ENCODE data around the gene ICAM5.
"Not testable (repeated sequence)": the region's sequence is repeated elsewhere in the genome, so short reads cannot be mapped to it uniquely, and the experiment has no call there.

The ICAM5 gene

DNA sequence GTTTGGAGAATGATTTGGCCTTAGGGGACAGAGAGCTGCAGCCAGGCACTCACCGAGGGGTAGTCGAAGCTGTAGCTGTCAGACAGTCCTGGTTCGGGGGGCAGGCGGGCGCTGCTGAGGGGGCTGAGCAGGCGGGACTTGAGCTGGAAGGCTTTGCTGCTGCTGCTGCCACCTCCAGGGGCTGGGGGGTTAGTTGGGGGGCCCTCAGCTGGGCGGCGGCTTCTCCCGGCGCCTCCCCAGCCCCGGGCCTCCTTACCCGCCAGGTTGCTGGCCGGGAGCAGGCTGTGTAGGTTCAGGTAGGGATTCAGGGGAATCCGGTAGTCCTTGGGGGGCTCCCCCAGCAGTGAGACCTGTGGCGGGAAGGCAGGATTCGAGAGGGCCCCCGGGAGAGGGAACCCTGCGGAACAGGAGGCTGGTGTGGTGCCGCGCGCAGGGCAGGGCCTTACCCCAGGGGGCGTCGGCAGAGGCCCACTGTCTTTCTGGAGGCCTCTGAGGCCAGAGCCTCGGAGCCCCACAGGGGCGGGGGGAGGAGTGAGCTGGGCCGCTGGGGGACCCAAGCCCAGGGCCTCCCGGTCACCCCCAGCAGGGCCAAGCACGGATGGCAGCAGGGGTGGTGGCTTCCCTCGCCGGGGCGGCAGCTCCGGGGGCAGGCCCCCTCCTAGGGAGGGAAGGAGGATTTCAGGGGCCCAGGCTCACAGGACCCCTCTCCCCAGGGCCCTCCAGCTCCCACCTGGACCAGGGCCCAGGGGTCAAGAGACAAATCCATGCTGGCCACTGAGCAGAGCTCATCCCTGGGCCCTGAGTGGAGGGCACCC is 31.1 kb downstream of the ICAM5 start:
- no peak for DNase-seq (ENCODE audit: low read depth)

DNA sequence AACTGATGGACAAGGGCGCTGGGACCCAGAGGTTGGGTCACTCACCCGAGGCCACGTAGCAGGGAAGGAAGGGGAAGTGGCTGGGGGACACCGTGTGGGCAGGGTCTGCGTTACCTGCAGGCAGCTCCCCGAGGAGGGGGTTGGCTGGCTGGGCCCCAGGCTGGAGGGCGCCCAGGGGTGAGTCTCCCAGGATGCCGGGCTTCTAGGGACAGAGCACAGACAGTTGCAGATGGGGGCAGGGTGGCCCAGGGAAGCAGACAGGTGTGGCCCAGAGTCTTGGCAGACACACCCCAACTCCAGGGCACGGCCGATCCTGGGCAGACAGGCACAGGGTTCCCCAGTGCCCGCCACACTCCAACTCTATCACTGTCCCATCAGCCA is 31.7 kb downstream of the ICAM5 start:
- no peak for DNase-seq (ENCODE audit: low read depth)

DNA sequence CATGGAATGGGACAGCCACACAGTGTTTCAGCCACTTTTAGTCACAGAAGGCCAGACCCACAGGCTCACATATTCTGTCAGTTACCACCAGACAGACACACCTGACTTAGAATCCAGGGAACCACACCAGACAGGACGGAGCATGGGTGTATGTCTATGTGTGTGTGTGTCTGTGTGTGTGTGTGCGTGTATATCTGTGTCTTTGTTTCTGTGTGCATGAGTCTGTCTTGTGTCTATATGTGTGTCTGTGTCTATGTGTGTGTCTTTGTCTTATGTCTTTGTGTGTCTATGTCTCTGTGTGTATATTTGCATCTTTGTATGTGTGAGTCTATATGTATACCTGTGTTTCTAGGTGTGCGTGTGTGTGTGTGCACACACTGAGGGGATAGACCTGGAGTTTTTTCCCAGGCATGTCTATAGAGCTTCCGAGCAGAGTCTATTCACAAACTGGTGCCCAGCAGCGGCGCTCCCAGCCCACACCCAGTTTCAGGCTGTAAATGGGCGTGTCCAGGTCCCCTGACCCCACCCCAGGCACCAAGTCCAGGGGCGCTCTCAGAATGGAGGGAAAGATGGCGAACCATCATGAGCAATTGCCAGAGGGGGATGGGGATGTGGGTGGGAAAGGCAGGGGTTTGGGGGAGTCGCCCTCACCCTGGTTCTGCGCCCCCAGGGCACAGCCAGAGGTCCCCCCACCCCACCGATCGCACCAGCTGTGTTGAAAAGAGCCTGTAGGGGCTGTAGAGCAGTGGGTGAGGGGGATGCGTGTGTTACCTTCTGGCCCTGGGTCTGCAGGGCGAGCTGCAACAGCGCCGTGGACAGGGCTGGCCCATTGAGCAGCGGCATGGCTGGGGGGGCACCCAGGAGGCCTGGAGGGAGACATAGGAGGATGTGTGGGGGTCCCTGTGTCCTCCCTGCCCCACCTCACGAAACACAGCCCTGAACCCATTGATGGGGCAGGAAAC is 32.4 kb downstream of the ICAM5 start:
- DNase-seq (ENCODE audit: low read depth) = no peak

DNA sequence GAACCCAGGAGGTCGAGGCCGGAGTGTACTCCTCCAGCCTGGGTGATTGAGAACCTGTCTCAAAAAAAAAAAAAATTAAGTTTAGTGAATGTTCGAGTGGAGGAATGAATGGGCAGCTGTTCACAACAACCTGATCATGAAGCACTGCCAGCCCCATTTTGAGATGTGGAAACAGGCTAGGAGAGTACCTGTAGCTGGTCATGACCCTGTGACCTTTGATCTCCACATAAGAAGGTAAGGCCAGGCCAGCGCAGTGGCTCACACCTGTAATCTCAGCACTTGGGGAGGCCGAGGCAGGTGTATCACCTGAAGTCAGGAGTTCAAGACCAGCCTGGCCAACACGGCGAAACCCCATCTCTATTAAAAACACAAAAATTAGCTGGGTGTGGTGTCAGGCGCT is 36.0 kb downstream of the ICAM5 start:
- DNase-seq (ENCODE audit: low read depth) = no peak

DNA sequence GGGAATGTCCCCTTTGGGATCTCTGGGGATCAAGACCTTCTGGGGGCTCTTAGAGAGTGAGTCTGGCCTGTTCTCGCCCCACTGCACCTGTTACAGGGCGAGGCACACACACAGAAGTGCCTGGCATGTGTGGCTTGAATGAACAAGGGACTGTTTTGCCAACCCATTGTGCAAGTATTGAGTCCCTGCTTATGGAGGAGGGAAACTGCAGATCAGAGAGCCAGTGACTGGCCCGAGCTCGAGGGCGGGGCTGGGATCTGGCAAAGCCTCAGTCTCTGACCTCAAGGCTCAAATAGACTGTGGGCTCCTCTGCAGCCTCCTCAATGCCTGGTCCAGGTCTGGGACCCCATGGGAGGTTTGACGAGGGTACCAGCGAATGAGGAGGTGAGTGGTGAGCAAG is 38.0 kb downstream of the ICAM5 start:
- no peak for DNase-seq (ENCODE audit: low read depth)

GRCh38 chr19:10328558-10329429 is 39.0 kb downstream of the ICAM5 start:
- DNase-seq (ENCODE audit: low read depth) = no peak

- no peak for DNase-seq (ENCODE audit: low read depth)
Observed at GRCh38 chr19:10329555-10329954, 39.8 kb downstream of the ICAM5 start.

GRCh38 chr19:10332158-10332964 is 42.6 kb downstream of the ICAM5 start:
- no peak for DNase-seq (ENCODE audit: low read depth)

- peak; percentile 98 for DNase-seq (ENCODE audit: low read depth)
Observed at GRCh38 chr19:10332965-10333757, 43.4 kb downstream of the ICAM5 start, which contains the start of gene RAVER1. TSS of gene RAVER1 (minus strand) at chr19:10333529. CDS start at chr19:10333507, 22 bp downstream.

- DNase-seq (ENCODE audit: low read depth) = no peak
Observed at GRCh38 chr19:10333758-10334587, 44.2 kb downstream of the ICAM5 start.

GRCh38 chr19:10334588-10335351 is 45.0 kb downstream of the ICAM5 start:
- DNase-seq (ENCODE audit: low read depth) = peak; percentile 40

DNA sequence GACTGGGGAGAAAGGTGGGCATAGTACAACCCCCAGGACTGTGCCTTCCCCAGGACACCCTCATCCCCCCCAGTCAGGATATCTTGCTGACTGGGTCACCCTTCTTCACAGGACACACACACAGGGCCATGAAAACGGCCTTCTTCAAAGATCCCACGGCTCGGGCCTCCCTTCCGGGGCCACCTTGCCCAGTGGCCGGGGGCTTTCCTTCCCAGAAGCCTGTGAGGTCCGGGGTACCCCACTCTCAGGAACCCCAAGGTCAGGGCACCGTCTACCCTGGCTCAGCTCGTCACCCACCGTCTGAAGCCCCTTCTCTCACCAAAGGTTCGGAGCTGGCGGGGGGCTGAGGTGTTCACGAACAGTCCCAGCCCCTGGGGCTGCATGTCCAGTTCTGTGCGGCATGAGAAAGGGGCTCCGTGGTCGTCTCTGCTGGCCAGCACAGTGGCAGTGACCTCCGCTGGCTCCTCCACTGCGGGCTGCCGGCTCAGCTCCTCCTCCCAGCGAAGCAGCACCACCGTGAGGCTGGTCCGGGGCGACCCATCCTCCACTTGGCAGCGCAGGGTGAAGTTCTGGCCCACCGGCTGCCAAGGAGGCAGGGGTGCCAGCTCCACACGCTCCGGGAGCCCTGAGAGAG is 45.7 kb downstream of the ICAM5 start:
- DNase-seq (ENCODE audit: low read depth) = no peak

GRCh38 chr19:10336725-10337124 is 47.0 kb downstream of the ICAM5 start:
- DNase-seq (ENCODE audit: low read depth) = not testable (repeated sequence)

DNA sequence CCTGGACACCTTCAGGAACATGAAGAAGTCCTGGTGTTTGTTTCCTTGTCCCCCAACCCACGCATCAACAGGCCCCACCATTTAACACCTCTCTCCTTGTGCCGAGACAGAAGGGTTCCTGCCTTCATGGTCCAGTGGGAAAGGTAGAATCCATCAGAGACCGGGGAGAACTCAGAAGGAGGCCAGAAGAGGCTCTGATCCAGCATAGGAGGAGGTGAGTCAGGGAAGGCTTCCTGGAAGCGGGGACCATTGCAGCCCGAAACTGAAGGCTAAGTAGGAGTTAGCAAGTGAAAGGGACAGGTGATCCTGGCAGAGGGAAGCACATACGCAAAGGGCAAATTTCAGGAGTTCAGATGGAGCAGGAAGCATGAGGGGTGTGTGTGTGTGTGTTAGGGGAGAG is 49.2 kb downstream of the ICAM5 start:
- no peak for DNase-seq (ENCODE audit: low read depth)

DNA sequence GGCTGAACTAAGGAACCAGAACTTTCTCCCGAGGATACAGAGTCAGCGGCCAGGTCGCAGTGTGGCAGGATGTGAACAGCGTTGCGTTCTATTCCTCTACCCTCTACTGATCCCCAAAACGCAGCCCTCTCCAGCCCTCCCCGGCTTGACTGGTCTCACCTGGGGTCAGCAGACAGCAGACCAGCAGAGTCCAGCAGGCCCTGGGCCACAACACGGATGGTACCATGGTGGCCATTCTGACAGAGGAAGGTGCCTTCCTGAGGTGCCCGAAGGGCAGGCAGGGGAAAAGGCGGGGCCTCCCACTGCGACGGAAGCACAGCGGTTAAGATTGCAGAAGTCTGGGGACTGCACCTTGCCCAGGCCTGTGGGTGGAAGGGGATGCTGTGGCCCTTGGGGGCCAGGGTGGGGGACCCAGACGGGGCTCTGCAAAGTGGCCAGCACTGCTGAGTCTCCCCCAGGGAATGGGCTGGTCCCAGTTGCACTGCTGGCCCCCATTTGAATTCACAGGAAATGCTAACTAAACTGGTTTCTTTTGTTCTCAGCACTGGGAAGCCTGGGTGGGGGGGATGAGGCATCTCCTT is 49.7 kb downstream of the ICAM5 start, which contains the start of gene ICAM3:
Gene ICAM3, minus strand, starts transcription at position 245 of the 581 bp plus-strand sequence. Its CDS starts 10 bp downstream, at position 235.
- DNase-seq (ENCODE audit: low read depth) = peak; percentile 59

- no peak for DNase-seq (ENCODE audit: low read depth)
Observed at GRCh38 chr19:10339977-10340376, 50.2 kb downstream of the ICAM5 start.

GRCh38 chr19:10343495-10343894 is 53.7 kb downstream of the ICAM5 start:
- no peak for DNase-seq (ENCODE audit: low read depth)

Data from stimulated activated CD8-positive, alpha-beta memory T cell treated with anti-CD3 and anti-CD28 coated beads, Interleukin-4, amount 100 ng/mL, for 24 hours (primary cell).